GM11168 (cell line): ENCODE data around the gene BRICD5.

ENCODE experiments used
- in situ Hi-C: fragments of 300-500 bp; cut with MboI; formaldehyde crosslinking; loops from one replicate; pipeline ENCODE4 v1.12.0; 2022; ENCODE audit warnings: low sequenced_read_pairs; ENCODE audit not compliant: unreplicated experiment

BRICD5 gene

DNA sequence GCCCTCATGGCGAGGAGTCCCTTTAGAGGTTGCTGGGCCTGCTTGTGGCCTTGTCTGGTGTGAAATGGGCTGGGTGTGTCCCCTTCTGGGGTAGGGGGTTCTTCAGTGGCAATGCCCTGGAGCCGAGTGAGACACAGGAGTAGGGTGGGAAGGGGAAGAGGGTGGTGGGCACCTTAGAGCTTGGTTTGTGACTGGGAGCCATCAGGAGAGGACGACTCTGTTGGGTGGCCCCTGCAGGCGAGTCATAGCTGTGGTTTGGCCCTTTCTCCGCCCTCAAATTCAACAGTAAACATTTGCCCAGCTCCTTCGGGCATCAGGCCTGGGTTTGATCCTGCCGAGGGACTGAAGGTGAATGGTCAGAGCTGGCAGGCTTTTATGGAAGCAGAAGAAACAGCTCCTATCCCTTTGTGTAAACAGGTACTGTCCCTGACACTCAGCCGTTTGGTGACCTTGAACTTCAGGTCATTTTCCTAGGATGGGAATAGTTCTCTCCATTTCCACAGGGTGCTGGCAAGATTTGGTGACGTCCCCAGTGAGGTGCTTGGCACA is 15.7 kb upstream of the BRICD5 start:
- in situ Hi-C loops, result no loop called here

DNA sequence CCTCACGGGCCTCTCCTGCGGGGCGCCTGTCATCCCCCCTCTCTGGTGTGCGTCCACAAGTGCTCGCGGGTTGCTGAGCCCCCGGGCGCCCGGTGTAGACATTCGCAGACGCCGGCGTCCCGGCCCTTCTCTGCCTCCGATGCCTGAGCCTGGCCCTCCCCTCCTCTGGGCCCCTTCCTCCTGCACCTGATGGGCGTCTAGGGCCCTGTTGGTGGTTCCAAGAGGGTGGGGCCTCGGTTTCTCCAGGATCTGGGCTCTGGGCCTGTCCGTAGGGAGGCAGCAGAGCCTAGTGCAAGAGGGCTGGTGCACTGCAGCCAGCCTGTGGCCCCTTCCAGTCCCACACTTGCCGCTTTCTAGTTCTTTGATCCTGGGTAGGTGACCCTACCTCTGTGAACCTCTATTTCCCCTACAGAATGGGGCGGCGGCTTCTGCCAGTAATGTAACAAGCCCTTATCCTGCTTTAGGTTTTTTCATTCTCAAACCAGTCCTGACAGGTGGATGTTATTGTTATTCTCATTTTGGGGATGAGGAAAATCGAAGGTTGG is 13.4 kb upstream of the BRICD5 start:
- in situ Hi-C loops, result no loop called here

DNA sequence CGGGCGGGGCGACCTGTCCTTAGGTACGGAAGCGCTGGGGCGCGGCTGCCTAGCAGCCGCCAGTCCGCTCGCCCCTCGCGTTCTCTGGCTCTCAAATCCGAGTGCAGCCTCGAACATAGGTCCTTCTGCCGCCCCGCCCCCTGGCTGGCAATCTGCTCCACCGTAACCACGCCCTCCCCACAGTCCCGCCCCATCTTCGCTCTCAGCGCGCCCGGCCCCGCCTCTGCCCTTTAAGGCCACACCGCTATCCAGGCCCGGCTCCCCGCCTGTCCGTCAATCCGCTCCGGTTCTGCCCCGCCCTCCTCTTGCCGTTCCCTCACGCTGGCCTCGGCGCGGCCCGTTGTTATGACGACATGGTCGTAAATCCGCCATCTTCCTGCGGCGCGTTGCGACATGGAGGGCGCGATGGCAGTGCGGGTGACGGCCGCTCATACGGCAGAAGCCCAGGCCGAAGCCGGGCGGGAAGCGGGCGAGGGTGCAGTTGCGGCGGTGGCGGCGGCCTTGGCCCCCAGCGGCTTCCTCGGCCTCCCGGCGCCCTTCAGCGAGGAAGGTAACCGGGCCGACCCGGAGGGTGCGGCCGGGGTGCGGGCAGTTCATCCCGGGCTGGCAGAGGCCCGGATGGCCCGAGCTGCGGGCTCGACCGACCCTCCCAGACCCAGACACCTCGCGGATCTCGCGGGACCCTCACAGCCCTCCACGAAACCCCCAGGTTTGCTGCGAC is 12.7 kb upstream of the BRICD5 start, which contains the start of gene E4F1:
Gene E4F1, plus strand, starts transcription at position 371 of the 721 bp plus-strand sequence. Its CDS starts 23 bp downstream, at position 394.
- in situ Hi-C loops, result no loop called here

DNA sequence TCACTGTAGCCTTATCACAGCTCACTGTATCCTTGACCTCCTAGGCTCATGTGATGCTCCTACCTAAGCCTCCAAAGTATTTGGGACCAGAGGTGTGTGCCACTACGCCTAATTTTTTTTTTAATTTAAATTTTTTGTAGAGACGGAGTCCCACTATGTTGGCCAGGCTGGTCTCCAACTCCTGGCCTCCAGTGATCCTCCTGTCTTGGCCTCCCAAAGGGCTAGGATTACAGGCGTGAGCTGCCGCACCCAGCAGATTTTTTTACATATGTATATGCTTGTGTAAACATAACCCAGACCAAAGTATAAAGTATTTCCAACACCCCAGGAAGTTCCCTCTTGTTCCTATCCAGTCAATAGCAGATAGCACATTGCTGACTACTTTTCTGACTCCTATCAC is 5.7 kb upstream of the BRICD5 start:
- in situ Hi-C loops, result no loop called here

DNA sequence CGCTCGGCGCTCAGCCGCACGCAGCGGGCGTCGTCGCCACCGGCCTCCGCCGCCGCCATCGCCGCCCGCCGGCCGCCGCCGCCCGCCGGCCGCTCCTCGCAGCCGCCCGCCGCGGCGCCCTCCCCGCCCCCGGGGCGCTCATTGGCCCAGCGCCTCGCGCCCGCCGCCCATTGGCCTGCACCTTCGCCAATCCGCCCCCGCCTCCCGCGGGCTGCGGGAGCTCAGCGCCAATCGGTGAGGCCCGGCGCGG is 4.0 kb upstream of the BRICD5 start, which contains the start of gene PGP:
Gene PGP, minus strand, starts transcription at position 122 of the 250 bp plus-strand sequence. Its CDS starts 63 bp downstream, at position 59.
- in situ Hi-C loops, result no loop called here

DNA sequence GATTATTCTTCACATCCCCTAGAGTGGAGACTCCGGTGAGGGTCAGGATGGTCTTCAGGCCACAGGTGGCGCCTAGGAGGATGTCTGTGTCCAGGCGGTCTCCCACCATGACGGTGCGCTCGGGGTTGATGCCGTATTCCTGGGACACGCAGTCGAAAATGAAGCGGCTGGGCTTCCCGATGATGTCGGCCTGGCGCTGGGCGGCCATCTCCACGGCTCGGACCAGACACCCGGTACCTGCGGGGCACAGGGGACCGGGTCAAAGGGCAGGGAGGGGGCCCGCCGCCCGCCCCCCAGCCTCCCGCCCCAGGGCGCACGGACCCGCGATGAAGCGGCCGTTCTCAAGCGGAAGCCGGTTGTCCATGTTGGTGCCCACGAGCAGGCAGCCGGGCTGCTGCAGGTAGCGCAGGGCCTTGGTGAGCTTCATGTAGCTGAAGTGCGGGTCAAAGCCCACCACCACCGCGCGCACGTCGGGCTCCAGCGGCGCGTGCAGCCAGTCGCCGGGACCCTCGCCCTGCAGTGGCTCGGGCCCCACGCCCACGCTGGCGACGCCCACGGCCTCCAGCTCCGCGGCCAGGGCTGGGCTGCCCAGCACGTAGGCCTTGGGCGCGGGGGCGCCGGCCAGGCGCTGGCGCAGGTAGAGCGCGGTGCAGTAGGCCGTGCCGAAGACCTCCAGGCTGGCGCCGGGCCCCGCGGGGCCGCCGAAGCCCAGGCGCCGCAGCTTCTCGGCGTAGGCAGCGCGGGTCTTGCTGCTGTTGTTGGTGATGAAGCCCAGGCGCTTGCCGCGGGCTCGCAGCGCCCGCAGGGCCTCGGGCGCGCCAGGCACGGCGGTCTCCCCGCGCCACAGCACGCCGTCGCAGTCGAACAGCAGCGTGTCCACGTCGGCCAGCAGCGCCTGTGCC is 3.4 kb upstream of the BRICD5 start:
- in situ Hi-C loops, result no loop called here

DNA sequence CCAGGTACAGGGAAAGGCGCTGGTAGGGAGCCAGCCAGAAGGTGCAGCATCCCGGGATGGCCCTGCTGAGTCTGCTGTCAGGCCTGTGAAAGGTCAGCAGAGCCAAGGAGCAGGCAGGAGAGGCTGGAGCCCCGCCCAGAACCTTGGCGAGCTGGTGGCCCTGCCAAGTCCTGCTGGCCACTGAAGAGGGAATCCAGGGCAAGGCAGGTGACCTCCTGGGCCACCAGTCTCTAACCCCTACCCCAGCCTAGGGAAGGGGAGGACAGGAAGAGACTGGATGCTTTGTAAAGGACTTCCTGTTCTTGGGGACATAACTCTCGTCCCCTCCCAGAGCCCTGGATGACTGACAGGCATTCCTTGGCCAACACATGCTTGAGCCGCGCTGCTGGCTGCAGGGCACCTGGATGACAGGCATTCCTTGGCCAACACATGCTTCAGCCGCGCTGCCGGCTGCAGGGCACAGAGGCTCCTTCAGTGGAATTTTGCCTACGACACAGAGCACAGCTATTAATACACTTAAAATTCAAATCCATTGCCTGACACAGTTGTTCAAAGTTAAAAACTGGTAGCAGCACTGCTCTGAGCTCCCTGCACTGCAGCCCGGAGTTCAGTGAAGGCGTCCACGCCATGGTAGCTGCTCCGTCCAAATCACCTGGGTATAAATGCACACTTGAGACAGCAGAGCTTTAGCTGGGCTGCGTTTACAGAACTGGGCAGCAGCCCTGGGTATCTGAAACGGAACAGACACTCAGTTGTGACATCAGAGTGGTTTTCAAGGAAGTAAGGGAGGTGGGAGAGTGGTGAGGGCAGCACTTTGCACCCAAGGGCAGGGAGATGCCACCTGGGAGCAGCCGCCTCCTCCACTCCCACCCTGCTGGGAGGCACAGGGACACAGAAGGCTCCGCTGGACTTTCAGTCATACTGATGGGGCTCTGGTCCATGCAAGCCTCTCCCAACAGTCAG is 2.0 kb upstream of the BRICD5 start:
- in situ Hi-C loops, result no loop called here

DNA sequence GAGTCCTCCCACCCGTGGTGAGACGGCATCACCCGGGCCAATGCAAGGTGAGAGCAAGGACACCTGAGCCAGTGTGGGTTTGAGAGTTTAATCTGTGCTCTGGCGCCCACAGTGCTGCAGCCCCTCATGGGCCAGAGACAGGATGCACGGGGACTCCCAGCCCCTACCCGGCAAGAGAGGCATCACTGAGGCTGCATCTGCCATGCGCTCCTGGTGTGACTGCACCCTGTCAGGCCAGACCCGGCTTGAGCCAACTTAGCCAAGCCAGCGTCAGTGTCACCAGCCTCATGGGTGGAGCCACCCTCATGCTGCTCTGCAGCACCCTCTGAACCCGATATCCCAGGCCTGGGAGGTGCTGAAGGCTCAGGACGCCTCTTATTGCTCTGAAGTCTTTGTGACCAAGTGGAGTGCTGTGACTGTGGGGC is 1.3 kb upstream of the BRICD5 start:
- in situ Hi-C loops, result no loop called here

DNA sequence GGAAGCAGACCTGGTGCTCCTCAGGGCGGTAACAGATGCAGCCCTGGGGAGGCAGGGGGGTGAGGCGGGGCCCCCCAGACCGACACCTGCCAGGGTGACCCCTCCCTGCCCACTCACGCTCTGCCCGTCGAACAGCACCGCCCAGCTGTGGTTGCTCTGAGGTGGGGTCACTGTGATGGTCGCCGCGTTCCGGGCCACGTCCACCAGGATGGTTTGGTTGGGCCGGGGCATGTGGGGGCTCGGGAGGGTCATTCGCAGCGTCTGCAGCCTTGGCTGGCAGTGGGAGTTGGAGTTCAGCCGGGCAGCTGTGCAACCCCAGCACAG is 692 bp downstream of the BRICD5 start:
- in situ Hi-C loops, result no loop called here

DNA sequence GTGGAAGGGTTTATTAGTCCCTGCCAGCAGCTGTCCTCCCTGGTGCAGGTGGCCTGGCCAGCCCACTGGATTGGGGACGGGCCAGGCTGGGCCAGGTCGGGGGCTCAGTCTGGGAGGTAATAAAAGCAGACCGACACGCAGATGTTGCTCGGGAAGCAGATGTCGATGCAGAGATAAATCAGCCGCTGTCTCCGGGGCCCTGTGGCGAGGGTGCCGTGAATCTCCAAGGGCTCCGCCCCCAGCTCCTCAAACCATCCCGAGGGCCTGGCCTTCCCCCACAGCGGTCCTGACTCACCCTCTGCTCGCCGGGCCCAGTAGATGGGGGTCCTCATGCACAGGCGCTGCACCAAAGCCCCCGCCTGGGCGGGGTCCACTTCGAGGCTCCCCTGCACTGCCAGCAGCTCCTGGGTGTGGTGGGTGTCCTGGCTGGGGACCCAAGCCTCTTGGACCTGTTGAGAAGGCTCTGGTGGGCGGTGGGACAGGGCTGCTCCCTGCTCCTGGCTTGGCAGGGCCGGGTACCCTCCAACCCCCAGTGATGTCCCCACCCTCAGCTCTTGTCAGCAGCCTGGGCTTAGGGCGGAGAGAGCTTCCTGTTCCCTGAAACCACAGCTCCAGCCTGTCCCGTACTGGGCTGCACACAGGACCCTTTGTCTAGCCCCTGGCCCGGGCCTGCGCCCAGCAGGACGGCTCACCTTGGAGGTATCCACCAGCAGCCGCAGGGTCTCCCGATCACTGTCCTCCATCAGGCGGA is 1.2 kb downstream of the BRICD5 start:
- in situ Hi-C loops, result no loop called here

DNA sequence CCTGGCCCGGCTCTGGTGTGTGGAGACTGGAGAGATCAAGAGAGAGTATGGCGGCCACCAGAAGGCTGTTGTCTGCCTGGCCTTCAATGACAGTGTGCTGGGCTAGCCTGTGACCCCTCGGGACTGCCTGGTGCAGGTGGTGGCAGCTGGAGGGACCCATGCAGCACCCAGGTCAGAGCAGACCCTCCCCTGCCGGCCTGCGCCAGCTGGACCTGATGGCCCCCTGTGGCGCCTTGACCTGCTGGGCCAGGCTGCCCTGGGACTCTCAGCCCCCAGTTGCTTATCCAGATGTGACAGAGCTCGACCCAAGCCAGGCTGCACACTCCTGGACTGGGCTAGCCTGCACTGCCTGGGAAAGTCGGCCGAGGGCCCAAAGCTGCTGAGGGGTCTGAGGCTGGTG is 1.9 kb downstream of the BRICD5 start:
- in situ Hi-C loops, result no loop called here

DNA sequence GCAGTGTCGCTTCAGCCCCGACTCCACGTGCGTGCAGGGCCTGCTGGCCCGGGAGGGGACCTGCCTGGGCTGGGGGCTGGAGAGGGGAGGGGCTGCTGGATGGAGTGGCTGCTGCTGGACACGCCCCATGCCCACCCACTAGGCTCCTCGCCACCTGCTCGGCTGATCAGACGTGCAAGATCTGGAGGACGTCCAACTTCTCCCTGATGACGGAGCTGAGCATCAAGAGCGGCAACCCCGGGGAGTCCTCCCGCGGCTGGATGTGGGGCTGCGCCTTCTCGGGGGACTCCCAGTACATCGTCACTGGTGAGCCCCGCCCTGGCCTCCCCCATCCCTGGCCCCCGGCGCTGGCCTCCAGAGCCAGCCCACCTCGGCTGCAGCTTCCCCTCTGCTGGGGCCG is 2.4 kb downstream of the BRICD5 start:
- in situ Hi-C loops, result no loop called here

DNA sequence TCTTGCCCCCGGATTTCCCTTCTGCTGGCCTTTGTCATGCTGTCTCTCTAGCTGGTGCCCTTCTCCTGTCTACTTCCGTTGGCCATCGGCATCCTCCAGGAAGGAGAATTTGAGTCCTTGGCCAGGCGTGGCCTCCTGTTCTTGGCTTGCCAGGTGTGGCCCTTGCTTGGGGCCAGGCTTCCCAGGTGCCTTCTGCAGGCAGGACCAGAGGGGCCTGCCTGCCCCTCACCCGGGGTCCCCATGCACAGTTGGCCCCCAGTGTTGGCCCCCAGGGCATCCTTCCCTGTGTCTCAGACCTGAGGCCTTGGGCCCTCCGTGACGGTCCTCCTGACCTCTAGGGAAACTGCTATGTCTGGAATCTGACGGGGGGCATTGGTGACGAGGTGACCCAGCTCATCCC is 2.8 kb downstream of the BRICD5 start:
- in situ Hi-C loops, result no loop called here

DNA sequence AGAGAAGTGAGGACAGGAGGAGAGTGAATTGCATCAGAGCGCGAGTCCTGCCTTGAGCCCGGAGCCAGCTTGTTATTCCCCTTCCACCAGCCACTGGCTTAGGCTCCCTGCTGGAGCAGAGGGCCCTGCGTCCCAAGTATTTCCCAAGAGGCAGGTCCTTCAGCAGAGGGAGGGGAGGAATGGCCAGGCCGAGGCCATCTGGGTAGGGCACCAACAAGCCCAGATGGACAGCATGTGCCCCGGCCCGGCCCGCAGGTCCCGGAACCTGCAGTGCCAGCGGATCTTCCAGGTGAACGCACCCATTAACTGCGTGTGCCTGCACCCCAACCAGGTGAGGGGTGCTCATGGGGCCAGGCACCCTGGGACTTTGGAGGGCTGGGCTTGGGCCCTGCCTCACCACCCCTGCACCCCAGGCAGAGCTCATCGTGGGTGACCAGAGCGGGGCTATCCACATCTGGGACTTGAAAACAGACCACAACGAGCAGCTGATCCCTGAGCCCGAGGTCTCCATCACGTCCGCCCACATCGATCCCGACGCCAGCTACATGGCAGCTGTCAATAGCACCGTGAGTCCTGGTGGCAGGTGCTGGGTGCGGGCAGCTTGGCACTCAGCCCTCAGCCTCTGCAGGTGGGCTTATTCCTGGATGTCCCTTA is 3.8 kb downstream of the BRICD5 start:
- in situ Hi-C loops, result no loop called here

DNA sequence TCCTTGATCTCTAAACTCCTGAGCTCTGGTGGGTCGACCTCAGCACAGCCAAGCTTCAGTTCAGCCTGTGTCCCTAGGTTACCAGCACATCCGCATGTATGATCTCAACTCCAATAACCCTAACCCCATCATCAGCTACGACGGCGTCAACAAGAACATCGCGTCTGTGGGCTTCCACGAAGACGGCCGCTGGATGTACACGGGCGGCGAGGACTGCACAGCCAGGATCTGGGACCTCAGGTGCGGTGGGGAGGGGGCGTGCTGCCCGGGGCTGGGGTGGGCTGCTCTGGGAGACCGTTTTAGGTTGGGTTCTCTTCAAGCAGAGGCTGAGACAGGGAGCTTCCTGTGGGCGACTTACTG is 4.3 kb downstream of the BRICD5 start:
- in situ Hi-C loops, result no loop called here

DNA sequence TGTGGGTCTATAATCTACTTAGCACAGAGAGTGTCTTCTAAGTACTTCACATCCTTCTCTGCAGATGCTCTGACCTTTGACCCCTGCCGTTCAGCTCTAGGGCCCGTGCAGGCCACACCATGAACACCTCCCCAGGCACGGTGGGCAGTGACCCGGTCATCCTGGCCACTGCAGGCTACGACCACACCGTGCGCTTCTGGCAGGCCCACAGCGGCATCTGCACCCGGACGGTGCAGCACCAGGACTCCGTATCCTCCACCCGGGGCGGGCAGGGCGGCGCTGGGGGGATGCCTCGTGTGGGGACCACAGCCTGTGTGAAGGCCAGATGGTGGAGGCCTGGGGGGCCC is 4.7 kb downstream of the BRICD5 start:
- in situ Hi-C loops, result no loop called here

DNA sequence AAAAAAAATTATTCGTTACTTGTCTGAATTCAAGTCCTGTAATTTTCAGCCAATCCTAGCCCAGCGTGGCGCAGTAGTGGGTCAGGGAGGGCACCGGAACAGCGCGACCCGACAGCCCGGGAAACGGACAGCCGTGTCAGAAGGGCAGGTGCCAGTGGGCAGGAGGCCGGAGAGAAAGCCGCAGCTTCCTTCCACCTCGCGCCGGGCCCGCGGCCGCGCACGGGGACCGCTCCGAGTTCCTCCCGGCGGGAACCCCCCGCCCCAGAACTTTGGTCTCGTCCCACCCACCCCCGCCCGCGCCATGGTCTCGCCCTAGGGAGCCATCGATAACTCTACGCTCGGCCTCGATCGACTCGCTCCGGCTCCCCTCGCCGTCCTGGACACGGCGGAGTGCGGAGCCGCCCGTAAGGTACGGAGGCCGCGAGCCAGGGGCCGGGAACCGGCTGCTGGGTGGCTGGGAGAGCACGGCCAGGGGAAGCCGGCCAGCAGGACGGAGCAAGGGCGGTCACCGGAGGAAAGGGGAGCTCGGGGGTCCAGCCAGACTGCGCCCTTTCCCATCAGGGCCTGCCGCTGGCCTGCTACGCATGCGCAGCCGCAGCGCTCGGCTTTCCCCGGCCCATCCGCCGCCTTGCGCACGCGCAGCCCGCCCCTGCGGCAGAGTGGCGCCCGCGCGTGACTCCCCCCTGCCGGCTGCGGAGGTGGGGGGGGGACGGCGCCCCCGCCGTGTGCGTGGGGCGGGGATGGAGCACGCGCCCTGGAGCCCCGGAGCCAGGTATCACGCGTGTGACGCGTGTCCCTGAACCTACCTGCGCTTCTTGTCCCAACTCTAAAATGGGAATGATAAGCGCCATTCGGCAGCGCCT is 5.3 kb downstream of the BRICD5 start, which contains the start of gene MLST8:
Gene MLST8, plus strand, starts transcription at position 351 of the 863 bp plus-strand sequence. CDS start 632 bp downstream, outside the sequence.
- in situ Hi-C loops, result no loop called here
